ENCODE results near the gene OSBPL5.
"Not testable (repeated sequence)": the region's sequence is repeated elsewhere in the genome, so short reads cannot be mapped to it uniquely, and the experiment has no call there.

OSBPL5 gene

GRCh38 chr11:3080104-3080503, 85.0 kb downstream of the OSBPL5 start:
- DNase-seq = no peak

DNA sequence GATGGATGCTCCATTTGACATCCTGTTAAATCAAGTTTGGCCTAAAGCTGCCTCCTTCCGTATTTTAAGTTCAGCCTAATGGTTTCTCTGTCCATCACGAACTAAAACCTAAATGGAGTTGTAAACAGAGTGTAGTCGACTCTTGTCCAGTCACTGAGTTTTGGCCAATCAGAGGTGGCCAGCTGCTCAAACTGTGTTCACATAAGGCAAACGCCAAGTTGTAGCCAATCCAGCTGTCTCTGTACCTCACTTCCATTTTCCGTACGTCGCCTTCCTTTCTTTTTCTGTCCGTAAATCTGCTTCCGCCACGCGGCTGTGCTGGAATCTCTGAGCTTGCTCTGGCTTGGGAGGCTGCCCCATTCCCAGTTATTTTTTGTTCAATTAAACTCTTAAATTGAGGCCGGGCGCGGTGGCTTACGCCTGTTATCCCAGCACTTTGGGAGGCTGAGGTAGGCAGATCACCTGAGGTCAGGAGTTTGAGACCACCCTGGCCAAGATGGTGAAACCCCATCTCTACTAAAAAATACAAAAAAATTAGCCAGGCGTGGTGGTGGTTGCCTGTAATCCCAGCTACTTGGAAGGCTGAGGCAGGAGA, 87.2 kb downstream of the OSBPL5 start:
- DNase-seq = no peak

- DNase-seq = no peak
Observed at GRCh38 chr11:3077189-3077836, 87.8 kb downstream of the OSBPL5 start.

DNA sequence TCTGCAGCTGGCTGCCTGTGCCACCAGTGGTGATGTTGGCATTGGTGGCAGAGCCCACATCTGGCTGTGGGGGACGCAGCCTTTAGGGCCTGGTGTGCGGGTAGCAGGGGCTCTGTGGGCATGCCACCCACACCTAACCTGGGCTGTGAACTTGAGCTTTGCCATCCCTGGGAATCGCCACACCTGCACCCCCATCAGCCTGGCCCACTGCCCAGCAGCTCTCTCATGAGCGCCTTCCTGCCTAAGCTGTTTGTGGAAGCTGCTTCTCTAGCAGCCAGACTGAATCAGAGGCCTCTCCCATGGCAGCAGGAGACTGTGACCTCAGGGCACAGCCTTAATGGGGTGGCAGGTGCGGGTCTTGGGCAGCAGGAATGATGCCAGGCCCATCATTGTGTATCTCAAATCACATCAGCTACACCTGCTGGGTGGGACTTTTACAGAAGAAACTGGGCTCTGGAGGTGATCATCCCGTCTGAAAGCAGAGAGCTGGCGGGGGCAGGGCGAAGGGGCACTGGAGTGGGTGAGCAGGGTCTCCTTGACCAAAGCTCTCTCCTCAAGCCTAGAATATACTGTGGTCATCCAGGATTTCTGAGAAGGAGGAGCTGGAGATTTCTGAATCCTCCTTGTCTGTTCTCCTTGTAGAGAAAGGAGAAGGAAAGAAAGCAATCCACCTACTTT, 90.1 kb downstream of the OSBPL5 start:
- no peak for DNase-seq

DNA sequence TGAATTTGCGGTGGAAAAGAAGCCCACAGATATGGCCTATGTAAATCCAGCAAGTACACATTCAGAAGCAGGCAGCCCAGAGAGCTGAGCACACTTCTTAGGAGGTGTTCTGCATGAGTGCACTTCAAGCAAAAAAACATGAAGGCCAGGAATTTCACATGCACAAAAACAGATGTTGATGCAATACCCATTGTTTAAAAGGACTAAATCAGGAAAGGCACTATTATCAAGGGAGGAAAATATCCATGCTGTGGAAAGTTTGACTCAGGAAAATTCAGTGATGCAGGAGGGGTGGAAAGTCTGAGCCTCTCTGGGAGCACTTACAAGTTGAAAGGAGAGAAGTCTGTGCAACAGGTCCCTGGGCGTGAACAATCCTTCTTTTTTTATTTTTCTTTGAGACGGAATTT, 92.1 kb downstream of the OSBPL5 start:
- DNase-seq = no peak

- no peak for DNase-seq
Observed at GRCh38 chr11:3069425-3069824, 95.7 kb downstream of the OSBPL5 start.

- not testable (repeated sequence) for DNase-seq
Observed at GRCh38 chr11:3066308-3066707, 98.8 kb downstream of the OSBPL5 start.

- not testable (repeated sequence) for DNase-seq
Observed at GRCh38 chr11:3064709-3065108, 100.4 kb downstream of the OSBPL5 start.

DNA sequence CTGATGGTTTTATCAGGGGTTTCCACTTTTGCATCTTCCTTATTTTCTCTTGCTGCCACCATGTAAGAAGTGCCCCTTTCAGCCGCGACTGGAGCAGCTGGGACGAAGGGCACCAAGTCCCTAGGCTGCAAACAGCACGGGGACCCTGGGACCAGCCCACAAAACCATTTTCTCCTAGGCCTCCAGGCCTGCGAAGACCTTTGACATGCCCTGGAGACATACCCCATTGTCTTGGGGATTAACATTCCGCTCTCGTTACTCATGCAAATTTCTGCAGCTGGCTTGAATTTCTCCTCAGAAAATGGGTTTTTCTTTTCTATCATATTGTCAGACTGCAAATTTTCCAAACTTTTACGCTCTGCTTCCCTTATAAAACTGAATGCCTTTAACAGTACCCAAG, 101.2 kb downstream of the OSBPL5 start:
- DNase-seq = not testable (repeated sequence)

- DNase-seq = not testable (repeated sequence)
Observed at GRCh38 chr11:3063432-3063831, 101.7 kb downstream of the OSBPL5 start.

DNA sequence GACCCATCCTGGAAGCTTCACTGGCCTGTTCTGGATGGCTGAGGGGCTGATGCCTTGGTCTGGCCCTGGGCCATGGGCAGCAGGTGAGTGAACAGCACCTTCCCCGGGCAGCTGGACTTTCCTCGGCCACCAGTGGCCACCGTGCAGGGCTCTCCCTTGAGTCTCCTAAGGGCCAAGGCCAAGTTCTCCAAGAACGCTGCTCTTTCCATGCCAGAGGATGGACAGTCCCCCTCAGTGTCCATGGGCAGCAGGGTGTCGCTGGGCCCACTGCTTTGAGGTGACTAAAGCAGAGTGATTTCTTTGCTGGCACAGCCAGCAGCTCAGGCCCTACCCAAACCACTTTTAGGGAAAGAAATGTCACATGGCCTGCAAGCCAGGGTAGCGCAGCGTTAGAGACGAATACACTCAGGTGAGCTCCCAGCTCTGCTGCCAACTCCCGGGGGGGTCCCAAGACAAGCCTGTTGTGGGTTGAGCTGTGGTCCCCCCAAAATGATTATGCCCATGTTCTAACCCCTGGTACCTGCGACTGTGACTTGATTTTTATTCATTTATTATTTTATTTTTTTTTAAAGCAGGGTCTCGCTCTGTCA, 104.6 kb downstream of the OSBPL5 start:
- no peak for DNase-seq

DNA sequence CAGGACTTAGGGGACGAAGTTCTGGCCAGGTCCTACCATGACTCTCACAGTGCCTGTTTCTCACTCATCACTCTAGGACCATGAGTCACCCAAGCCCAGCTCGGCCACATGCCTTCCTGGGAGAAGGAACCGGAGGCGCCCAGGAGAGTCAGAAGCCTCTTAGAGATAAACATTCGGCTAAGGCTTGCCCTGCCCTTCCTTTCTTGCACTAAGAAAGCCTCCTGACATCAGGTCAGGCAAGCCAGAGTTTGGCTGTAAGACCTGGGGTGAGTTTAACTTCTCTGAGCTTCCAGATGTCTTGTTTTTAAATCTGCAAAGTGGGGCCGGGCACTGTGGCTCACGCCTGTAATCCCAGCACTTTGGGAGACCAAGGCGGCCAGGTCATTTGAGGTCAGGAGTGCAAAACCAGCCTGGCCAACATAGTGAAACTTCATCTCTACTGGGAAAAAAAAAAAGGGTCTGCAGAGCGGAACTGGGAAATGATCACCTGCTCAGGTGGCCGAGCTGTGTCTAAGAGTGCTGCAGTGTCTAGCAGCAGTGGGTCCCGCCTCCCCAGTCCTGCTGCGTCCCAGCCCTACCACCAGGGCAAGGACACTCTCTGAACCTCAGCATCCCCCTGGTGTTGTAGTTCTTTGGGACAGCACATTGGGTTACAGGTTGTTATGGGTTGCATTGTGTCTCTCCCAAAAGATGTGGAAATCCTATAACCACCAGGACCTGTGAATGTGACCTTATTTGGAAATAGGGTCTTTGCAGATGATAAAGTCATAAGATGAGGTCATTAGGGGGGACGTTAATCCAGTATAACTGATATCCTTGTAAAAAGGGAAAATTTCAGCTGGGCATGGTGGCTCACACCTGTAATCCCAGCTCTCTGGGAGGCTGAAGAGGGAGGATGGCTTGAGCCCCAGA, 106.1 kb downstream of the OSBPL5 start:
- no peak for DNase-seq

GRCh38 chr11:3057069-3057963, 107.8 kb downstream of the OSBPL5 start, which contains the start of gene CARS1:
CARS1 (minus strand) TSS chr11:3057423; CDS start chr11:3057367, 56 bp downstream.
- DNase-seq = peak; percentile 73

- no peak for DNase-seq
Observed at GRCh38 chr11:3056296-3057068, 108.6 kb downstream of the OSBPL5 start.

DNA sequence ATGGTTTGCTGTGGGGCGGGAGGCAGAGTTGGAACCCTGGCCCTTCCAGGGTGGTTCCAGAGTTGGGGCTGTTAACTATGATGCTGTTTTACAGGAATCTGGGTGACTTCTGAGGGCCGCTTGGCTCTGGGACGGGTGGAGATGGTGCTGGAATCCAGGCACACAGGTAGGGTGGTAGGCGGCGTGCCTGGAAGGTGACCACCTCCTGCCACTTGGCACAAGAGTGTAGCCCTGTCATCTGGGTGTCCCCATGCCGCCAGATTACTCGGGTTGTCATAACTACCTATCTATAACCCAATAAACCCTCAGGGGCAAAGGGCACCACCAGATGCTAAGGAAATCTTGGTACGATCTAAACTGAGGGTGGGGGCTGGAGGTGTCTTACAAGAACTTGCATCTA, 109.2 kb downstream of the OSBPL5 start:
- no peak for DNase-seq

DNA sequence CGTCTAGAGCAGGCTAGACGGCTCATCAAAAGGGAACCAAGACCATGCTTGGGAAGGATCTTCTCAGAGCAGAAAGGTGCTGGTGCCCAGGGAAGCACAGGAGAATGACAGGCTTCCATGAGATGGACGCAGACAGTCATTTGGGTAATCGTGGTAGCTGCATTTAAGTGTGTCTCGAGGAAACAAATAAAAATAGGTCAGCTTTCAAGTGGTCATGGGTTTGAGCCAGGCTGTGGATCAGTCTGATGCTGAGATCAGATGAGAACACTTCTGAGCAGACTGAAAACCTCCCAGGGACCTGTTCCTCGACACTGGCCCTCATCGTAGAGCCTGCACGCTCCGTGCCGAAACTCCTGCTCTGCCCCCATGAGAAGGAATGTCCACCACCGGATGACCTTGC, 112.5 kb downstream of the OSBPL5 start:
- no peak for DNase-seq

DNA sequence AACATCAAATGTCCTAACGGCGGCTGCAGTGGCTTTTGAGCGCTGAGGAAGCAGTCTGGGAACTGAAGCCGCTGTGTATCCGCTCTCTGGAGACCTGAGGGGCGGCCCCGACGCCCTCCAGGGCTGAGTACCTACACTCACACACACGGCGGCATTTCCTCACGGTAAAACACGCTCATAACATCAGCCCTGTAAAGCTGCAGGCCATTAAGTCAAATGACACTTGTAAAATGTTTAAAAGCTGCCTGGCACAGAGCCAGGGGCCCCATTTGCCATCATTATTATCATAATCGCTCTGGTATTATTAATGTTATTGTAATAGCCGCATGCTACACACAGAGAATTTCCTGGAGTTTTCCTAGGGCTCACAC, 113.0 kb downstream of the OSBPL5 start:
- peak; percentile 77 for DNase-seq

DNA sequence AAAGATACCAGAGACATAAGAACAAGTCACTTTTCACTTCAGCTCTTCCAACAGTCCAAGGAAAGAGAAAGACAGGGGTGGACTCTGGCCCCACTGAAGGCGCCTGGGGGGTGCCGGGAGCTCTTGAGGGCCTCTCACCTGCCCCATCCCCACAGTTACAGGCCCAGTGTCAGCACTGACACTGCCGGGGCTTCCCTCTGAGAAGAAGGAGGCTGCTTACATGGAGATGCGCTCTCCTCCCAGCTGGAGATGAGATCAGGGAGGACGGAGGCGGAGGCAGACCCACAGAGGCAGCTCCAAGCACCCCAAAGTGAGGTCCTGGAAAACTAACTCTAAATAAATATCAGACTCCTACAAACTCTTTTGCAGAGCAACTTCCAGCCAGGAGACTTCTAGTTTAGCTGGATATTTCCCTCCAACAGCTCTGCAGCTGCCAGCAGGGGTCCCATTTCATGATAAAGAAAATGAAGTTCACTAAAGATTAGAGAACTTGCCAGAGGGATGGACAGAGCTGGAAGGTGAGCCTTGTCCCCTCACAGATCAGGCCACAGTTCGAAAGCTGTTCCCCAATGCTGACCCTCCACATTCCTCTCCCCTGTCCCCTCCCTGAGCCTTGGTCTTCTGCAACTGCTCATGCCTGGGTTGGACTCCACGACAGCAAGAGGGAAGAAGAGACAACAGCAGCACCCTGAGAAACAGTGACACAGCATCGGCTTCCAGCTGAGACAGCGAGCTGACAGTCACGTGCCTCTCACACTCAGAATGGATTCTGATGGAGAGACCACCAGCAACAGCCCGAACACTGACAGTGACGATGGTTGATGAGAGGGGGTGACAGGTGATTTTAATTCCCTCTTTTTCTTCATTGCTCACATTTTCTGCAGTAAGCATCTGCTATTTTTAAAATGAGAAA, 113.7 kb downstream of the OSBPL5 start:
- DNase-seq = no peak

- peak; percentile 82 for DNase-seq
Observed at GRCh38 chr11:3050386-3051195, 114.5 kb downstream of the OSBPL5 start.
